ENCODE results near the gene RPRD2. TPM values are rescaled to one million over a fixed set of nuclear protein-coding genes. Genes with fewer than 3 reads are reported as not detected.

RPRD2 gene
- total RNA-seq, 2 experiments from 2014 or later = 36.4 to 43.6 TPM

Small RNA genes within 50 kb of the gene (microRNA-seq; reads per million reads assigned to microRNA genes)
- not detected for gene MIR6878 (ENCODE audit: borderline microRNAs expressed, borderline replicate concordance)

Other genes with a start within 250 kb of the RPRD2 start
- gene PLEKHO1, start 214.2 kb upstream of the RPRD2 start, total RNA-seq = 10 to 100 TPM; 65.6 to 67.7 TPM
- gene ANP32E, start 128.0 kb upstream of the RPRD2 start, total RNA-seq = 100 to 1,000 TPM; 164 to 173 TPM
- not detected for gene CA14, start 106.4 kb upstream of the RPRD2 start, total RNA-seq
- 100 to 1,000 TPM; 130 to 137 TPM for gene APH1A, start 95.1 kb upstream of the RPRD2 start, total RNA-seq
- gene C1orf54, start 91.4 kb upstream of the RPRD2 start, total RNA-seq = 1 to 10 TPM; 2.4 to 3.5 TPM
- 1 to 10 TPM; 1.7 to 2.1 TPM for gene CIART, start 81.6 kb upstream of the RPRD2 start, total RNA-seq
- gene MRPS21, start 70.3 kb upstream of the RPRD2 start, total RNA-seq = 10 to 100 TPM; 69.6 to 72.9 TPM
- gene PRPF3, start 42.6 kb upstream of the RPRD2 start, total RNA-seq = 10 to 100 TPM; 83.2 to 87.7 TPM
- gene TARS2, start 123.3 kb downstream of the RPRD2 start, total RNA-seq = 10 to 100 TPM; 31.9 to 35.9 TPM
- gene ECM1, start 144.0 kb downstream of the RPRD2 start, total RNA-seq = 1 to 10 TPM in 1 of 2 experiments, under 1 TPM in 1; 0.87 to 1.2 TPM
- gene FALEC, start 151.6 kb downstream of the RPRD2 start, total RNA-seq = under 1 TPM in 1 of 2 experiments, not detected in 1; 0.64 TPM
- under 1 TPM; 0.06 to 0.15 TPM for gene ADAMTSL4, start 185.3 kb downstream of the RPRD2 start, total RNA-seq
- gene MCL1, start 215.5 kb downstream of the RPRD2 start, total RNA-seq = 100 to 1,000 TPM; 260 to 311 TPM

Data from activated CD4-positive, alpha-beta T cell treated with anti-CD3 and anti-CD28 coated beads, Interleukin-2, amount 10 ng/mL, durations not matched to agents 7 days and 5 days (primary cell).